ENCODE measurements around the gene PTPRA. TPM values are rescaled to one million over a fixed set of nuclear protein-coding genes. Genes with fewer than 3 reads are reported as not detected.

PTPRA gene
- total and polyA plus RNA-seq, 9 of the 15 experiments (the other 6 are each of a cell fraction or from before 2014, with no cell fraction given), result 3.4 to 80.5 (median 28.0) TPM

GRCh38 chr20:2932498-2932897 is 59.2 kb downstream of the PTPRA start:
- DNase-seq (ENCODE audit: extremely low read depth in 1 of 4, low spot score in 3 of 4), result no peak
- no peak overlapping the region for H3K4me3 ChIP-seq
- no peak overlapping the region for H3K27ac ChIP-seq (ENCODE audit: extremely low read depth, low read depth, low read length)
- BruUV-seq (replicated peaks), result no TSS peak
- intact Hi-C loops (cut with micrococcal nuclease) (no loop called here), in situ Hi-C loops (cut with MboI) (no loop called here)
- ChIA-PET POLR2A (interaction anchor here (1.0 to 1.2 kb wide), 4 partner anchors 9 to 53 kb away, joined by 3 to 5 read pairs (median 4); no protein-coding TSS in a partner anchor), CTCF (ENCODE audit: low intra/inter-chr PET ratio) (no interaction called here)
- FAIRE-seq, result no peak
- 0 out of 3 replicates have a peak, but pooled peaks cover 7% of the 10 kb centered on the region for H3K36me3 ChIP-seq (ENCODE audit: control insufficient read depth, insufficient read depth, low read length)
- no peak overlapping the region for H3K9ac ChIP-seq (ENCODE audit: insufficient read depth in 1 of 2, low read depth in 2 of 2, low read length in 2 of 2)
- H3K79me2 ChIP-seq (ENCODE audit: control insufficient read depth, insufficient read depth, low read length), result no peaks in the 10 kb centered on the region
- no peak overlapping the region for H3K4me2 ChIP-seq (ENCODE audit: insufficient read depth, low read length)
- no peaks in the 10 kb centered on the region for H3K4me1 ChIP-seq (replicated peaks in 1 of 2; ENCODE audit: control insufficient read depth in 2 of 2, insufficient read depth in 2 of 2, low read length in 2 of 2)
- no peaks in the 10 kb centered on the region for H3K9me3 ChIP-seq (replicated peaks; ENCODE audit: control insufficient read depth, insufficient read depth, low read depth, low read length)
- H2AFZ ChIP-seq (ENCODE audit: low read depth, low read length), result no peak overlapping the region
- no peaks in the 10 kb centered on the region for H3K27me3 ChIP-seq (ENCODE audit: control insufficient read depth in 2 of 2, insufficient read depth in 2 of 2, low read length in 2 of 2)
- no peaks in the 10 kb centered on the region for H3K9me1 ChIP-seq (ENCODE audit: control insufficient read depth, insufficient read depth, low read length)
- no peak; the same call in 2 of the 3 replicates for ATAC-seq
- H4K20me1 ChIP-seq (replicated peaks; ENCODE audit: control insufficient read depth, insufficient read depth, low read length), result no peaks in the 10 kb centered on the region
- TF ChIP-seq SFPQ (IDR thresholded peaks at IDR 0.05; ENCODE audit: low read depth, low read length), result no peak
- TF ChIP-seq ATF4 (CRISPR knock-in tag; IDR thresholded peaks at IDR 0.05), result no peak
- no peak for TF ChIP-seq HINFP (tag; conservative IDR thresholded peaks at IDR 0.05; ENCODE audit: low read depth)
- TF ChIP-seq SNAPC5 (CRISPR knock-in tag; IDR thresholded peaks at IDR 0.05), result no peak
- no peak for TF ChIP-seq ZFX (CRISPR knock-in tag; IDR thresholded peaks at IDR 0.05)
- no peak for TF ChIP-seq NCOA2 (IDR thresholded peaks at IDR 0.05; ENCODE audit: partially characterized antibody in 2 of 2)
- no peak for TF ChIP-seq ZNF449 (CRISPR knock-in tag; IDR thresholded peaks at IDR 0.05)
- no peak for TF ChIP-seq ZNF77 (CRISPR knock-in tag; IDR thresholded peaks at IDR 0.05)
- no peak for TF ChIP-seq SRSF1 (IDR thresholded peaks at IDR 0.05; ENCODE audit: low read depth, low read length)
- no peak for TF ChIP-seq MCM3 (IDR thresholded peaks at IDR 0.05)
- no peak for TF ChIP-seq HEY1 (CRISPR knock-in tag; IDR thresholded peaks at IDR 0.05; ENCODE audit: borderline replicate concordance)
- no peak for TF ChIP-seq ARNT (IDR thresholded peaks at IDR 0.05)
- TF ChIP-seq MITF (IDR thresholded peaks at IDR 0.05), result no peak
- no peak for TF ChIP-seq FUS (optimal IDR thresholded peaks at IDR 0.05; ENCODE audit: low read depth, low read length)

All from K562 (cell line).